TTC549 (cell line): ENCODE data around the gene SERPINA5.
"Not testable (repeated sequence)": the region's sequence is repeated elsewhere in the genome, so short reads cannot be mapped to it uniquely, and the experiment has no call there.

ENCODE experiments used
- FAIRE-seq: peaks from 2 replicates; lab custom pipeline; 2012; peaks lifted over from hg19 to GRCh38; lab: Jason Lieb, UNC

Gene SERPINA5

GRCh38 chr14:94623856-94624499 lies 42.8 kb downstream of the SERPINA5 start:
- no peak for FAIRE-seq

- FAIRE-seq = no peak
Measured at GRCh38 chr14:94624537-94625352, 43.5 kb downstream of the SERPINA5 start.

- FAIRE-seq = no peak
Measured at GRCh38 chr14:94625353-94625635, 44.1 kb downstream of the SERPINA5 start.

GRCh38 chr14:94628578-94628977 lies 47.4 kb downstream of the SERPINA5 start:
- no peak for FAIRE-seq

- no peak for FAIRE-seq
Measured at GRCh38 chr14:94630396-94630795, 49.2 kb downstream of the SERPINA5 start.

DNA sequence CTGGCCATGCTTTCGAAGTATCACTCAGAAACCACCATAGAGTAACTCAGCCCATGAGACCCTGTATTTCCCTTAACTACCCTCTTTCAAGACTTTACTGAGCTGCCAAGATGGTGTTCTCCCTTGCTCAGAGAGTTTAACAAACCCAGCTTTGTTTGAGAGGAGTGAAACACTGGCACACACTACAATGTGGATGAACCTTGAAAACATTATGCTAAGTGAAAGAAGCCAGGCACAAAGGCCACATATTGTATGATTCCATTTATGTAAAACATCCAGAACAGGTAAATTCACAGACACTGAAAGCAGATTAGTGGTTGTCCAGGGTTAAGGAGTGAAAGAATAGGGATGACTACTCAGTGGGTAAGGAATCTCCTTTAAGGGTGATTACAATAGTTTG lies 49.8 kb downstream of the SERPINA5 start:
- no peak for FAIRE-seq

DNA sequence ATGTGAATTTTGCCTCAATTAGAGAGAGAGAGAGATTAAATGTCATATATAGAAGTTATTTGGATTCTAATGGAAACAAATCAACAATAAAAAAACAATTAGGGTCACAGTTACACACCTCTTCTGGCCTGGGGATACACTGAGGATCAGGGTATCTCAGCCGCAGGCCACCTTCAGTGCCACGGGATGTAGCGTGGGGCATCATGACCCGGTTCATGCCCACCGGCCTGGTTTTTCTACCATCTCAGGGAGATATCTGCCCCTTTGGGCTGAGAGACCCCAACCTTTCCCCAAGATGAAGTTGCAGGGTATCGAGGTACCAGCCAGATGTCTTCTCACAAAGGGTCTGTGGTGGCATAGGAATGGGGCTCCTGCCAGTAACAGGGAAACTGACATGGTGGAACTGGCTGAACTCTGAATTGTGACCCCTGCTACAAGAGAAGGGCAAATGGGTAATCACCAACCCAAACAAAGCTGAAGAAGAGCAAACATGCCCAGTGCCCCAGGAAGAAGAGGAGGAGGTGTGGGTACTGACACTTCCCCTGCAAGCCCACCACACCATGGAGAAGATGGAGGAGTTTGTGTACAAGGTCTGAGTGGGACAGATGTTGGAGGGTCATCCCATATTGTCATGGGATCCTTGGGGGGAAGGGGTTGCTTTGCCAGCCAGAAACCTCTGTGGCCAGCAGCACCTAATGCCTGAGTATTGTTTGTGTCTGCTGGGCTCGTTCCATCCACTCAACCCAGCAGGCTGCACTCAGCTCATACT lies 50.5 kb downstream of the SERPINA5 start:
- no peak for FAIRE-seq

DNA sequence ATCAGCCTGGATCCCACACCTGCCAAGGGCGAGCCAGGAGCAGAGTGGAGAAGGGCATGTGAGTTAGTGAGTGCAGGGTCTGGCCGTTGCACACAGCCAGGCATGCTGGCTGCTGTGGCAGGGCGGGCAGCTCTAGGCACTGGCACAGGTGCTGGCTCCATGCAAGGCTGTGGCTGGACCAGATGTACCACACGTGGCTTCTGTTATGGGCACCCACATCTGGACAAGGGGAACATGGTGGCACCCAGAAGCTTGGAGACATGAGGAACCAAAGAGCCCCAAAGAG lies 51.0 kb downstream of the SERPINA5 start:
- no peak for FAIRE-seq

DNA sequence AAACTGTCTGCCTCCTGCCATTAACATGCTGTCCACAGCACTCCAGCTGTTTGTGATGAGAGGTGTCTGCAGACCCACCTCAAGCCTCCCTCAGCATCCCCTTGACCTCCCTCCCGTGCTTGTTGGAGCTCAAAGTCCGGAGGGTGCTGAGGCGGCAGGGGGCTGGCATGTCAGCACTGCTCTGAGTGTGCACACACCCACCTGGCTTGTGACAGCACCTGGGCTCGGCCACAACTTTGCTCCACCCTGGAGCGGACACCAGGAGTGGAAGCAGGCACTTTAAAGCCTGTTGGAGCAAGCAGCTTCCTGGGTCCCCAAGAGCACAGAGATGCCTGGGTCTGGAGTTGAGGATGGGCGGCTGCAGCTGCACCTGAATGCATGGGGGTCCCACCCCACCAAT lies 51.9 kb downstream of the SERPINA5 start:
- no peak for FAIRE-seq

GRCh38 chr14:94635154-94635553 lies 53.9 kb downstream of the SERPINA5 start:
- no peak for FAIRE-seq

- no peak for FAIRE-seq
Measured at GRCh38 chr14:94636744-94637412, 55.7 kb downstream of the SERPINA5 start.

DNA sequence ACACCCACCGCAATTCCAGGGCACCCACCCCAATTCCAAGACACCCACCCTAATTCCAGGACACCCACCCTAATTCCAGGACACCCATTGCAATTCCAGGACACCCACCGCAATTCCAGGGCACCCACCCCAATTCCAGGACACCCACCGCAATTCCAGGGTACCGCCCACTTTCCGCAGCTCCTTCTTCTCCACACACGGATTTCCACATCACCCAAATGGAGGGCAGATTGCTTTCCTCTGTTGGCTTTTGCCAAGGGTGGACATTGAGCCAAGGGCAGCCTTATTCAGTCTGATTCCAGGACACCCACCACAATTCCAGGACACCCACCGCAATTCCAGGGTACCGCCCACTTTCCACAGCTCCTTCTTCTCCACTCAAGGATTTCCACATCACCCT lies 56.6 kb downstream of the SERPINA5 start:
- FAIRE-seq = not testable (repeated sequence)

DNA sequence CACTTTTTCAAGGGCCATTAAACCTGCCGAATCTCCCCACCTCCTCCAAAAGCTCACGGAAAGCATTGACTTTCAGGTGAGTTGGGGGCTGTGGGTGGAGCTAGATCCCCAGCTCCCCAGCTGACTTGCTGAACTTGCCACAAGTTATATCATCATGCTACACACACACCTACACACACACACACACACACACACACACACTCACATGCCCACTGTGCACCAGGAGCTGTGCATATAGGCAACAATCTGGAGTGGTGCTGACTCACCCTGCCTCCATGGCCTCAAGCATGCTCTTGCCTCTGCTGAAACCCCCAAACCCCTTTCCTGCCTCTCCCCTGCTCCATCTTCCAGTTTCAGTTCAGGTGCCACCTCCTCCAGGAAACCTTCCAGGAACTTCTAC lies 57.1 kb downstream of the SERPINA5 start:
- FAIRE-seq = no peak

DNA sequence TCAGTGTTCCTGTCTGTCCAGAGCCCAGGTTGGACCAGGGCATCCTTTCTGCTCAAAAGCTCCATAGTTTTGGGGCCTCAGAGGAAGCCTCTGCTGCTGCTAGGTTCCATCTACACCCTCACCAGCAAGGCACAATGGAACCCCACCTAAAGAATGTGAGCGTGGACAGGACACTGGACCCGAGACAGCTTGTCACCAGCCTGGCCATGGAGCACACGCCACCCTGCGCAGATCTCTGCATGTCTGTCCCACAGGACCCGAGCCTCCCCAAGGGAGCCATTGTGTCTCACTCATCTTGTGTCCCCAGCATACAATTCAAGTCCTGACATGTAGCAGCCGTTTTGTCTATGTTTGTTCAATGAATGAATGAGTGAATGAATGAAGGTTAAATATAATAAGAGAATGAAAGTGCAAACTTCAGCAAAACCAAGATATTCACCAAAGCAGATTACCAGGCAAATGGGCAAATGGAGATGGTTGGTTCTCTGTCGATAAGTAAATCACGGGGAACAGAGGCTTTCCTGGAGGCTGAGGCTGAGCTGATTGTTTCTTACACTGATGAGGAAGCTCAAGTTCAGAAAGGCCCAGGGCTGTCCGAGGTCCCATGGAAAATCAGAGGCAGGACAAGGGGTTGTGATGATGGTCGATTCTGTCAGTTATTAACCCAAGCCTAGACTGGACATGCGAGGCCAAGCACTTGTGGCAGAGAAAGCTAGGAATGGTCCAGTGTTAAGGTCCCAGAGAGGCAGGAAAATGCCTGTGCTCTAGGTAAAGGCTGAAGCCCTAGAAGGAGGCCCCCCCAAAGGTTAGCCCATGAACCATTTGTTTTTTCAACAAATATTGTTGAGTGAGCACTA lies 58.0 kb downstream of the SERPINA5 start:
- no peak for FAIRE-seq

DNA sequence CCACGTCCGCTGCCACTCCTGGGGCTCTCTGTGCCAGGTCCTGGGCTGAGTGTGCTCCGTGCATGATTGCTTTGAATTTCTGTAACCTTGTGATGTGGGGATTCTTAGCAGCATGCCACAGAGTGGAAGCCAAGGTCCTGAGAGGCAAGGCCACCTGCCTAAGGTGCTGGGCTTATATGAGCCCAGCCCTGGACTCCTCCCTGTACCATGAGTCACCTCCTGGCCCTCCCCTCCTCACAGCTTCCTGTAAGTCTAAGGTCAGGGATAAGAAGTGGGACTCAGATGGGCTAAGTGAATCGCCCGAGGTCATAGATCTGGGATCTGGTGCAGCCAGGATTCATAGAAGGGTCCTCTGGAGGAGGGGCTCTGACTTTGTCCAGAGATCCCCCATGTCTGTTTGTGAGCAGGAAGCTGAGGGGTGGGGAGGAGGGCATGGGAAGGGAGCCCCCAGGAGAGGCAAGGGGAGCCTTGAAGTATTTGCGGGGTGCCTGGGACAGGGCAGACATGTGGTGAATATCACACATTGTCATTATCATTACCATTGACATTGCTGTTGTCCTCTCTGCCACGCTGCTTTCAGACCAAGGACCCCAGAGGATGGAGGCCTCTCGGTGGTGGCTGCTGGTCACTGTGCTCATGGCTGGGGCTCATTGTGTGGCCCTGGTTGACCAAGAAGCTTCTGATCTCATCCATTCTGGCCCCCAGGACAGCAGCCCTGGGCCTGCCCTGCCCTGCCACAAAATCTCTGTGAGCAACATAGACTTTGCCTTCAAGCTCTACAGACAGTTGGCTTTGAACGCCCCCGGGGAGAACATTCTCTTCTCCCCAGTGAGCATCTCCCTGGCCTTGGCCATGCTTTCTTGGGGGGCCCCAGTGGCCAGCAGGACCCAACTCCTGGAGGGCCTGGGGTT lies 59.8 kb downstream of the SERPINA5 start:
- no peak for FAIRE-seq

DNA sequence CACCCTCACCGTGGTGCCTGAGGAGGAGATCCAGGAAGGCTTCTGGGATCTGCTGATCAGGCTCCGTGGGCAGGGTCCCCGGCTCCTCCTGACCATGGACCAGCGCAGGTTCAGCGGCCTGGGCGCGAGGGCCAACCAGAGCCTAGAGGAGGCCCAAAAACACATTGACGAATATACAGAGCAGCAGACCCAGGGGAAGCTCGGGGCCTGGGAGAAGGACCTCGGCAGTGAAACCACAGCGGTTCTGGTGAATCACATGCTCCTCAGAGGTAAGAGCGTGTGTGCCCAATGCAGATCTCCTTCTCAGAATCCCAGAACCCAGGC lies 60.4 kb downstream of the SERPINA5 start:
- no peak for FAIRE-seq
